ENCODE data around the gene MAGEH1. TPM values are rescaled to one million over a fixed set of nuclear protein-coding genes. Genes with fewer than 3 reads are reported as not detected.

Gene MAGEH1, protein sequence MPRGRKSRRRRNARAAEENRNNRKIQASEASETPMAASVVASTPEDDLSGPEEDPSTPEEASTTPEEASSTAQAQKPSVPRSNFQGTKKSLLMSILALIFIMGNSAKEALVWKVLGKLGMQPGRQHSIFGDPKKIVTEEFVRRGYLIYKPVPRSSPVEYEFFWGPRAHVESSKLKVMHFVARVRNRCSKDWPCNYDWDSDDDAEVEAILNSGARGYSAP
- 36.7 and 38.1 TPM in 2 replicates for total RNA-seq

DNA sequence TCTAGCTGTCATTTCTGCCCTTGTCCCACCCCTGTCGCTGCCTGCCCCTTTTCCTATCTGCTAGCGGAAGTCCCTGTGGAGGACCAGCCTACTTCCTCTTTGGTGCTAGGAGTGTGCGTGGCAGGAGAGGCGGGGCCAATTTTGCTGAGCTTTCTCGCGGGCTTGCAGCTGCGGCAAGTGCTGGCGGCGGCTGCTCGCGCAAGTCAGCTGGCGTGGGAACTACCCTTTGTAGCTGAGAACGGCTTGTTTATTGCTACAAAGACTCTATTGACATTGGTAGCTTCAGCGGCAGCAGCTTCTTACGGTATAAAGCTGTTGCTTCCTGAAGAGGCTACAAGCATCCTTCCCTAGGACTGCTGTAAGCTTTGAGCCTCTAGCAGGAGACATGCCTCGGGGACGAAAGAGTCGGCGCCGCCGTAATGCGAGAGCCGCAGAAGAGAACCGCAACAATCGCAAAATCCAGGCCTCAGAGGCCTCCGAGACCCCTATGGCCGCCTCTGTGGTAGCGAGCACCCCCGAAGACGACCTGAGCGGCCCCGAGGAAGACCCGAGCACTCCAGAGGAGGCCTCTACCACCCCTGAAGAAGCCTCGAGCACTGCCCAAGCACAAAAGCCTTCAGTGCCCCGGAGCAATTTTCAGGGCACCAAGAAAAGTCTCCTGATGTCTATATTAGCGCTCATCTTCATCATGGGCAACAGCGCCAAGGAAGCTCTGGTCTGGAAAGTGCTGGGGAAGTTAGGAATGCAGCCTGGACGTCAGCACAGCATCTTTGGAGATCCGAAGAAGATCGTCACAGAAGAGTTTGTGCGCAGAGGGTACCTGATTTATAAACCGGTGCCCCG is at the start of gene MAGEH1:
Gene MAGEH1 (plus strand): TSS at position 138 of the 843 bp plus-strand sequence. CDS start 248 bp downstream, at position 386.

DNA sequence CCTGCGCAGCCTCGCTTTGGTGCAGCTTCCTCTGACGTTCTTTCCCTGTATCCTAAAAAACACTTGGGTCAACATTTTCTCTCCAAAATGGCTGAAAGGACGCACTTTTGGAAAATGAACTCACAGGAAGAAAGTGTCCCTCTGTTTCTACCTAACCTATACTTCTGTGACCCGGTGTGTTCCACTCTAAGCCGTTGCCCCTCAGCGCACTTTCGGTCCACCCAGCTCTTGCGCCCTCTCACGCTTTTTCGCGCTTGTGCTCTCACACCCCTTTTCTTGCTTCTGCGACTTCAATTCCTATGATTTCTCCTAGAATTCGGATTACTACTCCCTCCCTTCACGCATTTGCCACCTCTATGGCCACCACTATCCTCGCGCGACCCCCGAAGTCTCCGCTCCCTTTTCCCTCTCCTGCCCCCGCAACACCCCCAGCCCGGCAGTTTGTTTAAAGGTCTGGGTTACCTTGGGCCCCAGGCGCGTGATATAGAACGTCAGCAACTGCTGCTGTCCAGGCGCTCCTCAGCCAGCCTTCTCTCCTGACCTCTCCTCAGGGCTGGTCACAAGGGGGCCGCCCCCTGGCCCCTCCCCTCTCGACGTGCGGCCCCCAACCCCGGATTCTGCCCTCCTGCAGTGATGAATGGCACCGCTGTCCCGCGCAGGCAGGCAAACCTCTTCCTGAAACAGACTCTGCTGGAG is 37.5 kb downstream of the MAGEH1 start, which contains the start of gene USP51:
Gene USP51 (minus strand): TSS at position 535 of the 696 bp plus-strand sequence. CDS start 909 bp downstream, outside the sequence.

Other genes with a start within 250 kb of the MAGEH1 start
- 1.0 and 1.4 TPM in 2 replicates for gene PAGE5, start 231.8 kb upstream of the MAGEH1 start, total RNA-seq
- gene PAGE3, start 187.2 kb upstream of the MAGEH1 start, total RNA-seq = not detected in 2 replicates
- gene USP51, start 37.7 kb downstream of the MAGEH1 start, total RNA-seq = 1.1 and 1.9 TPM in 2 replicates
- not detected in 2 replicates for gene FOXR2, start 171.3 kb downstream of the MAGEH1 start, total RNA-seq